HG03442 (cell line): Measurements from ENCODE around the gene SPEM3.

ENCODE experiments used
- ATAC-seq: cut with Tn5 transposase; IDR thresholded peaks from one replicate; pipeline ENCODE4 v1.9.1; 2021; ENCODE audit warnings: mild to moderate bottlenecking, moderate library complexity; ENCODE audit not compliant: unreplicated experiment

Gene SPEM3

DNA sequence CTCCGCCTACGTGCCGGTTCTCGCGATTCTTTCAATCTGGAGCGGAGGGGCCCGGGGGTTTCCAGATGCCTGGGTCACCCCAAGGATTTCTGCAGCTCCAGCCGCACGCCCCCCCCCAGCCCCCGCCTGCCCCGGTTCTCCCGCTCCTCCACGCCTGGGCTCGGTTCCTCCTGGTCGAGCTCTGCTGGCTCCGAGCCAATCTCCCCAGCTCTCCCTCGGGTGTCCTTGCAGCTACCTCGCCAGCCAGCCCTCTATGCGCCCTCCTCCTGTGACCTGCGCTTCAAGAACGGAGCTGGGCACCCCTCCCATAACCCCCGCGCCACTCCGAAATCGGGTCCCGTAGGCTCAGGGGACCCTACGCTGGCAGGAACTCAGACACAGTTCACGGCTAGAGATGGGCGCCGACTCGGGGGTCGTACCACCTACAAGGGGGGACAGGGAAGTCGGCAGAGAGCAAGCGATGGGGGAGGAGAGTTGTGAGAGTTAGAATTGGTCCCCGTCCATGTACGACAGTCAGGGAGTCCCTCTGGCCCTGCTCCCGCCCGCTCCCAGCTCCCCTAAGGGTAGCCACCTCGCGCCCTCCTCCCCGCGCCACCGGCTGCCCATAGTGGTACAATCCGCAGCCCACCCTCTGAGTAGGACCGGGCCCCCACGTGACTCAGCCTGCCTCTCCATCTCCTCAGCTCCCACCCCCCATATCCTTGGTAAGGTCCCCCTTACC is 11.6 kb downstream of the SPEM3 start:
- ATAC-seq = no peak

DNA sequence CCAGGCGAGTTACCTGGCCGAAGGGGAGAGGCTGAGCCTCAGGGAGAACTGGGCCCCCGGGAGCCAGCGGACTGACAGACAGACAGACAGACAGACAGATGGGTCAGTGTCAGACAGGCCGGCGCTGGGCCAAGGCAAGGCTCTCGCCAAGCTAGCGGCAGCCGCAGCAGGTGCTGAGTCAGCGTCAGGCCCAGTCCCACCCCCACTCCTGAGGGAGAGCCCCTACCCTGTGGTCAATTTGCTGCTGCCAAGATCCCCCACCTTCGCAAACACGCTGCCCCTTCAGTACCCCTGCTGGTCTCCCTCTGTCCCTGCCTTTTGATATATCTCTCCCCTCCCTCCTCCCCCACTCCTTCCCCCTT is 12.2 kb downstream of the SPEM3 start:
- ATAC-seq = no peak

DNA sequence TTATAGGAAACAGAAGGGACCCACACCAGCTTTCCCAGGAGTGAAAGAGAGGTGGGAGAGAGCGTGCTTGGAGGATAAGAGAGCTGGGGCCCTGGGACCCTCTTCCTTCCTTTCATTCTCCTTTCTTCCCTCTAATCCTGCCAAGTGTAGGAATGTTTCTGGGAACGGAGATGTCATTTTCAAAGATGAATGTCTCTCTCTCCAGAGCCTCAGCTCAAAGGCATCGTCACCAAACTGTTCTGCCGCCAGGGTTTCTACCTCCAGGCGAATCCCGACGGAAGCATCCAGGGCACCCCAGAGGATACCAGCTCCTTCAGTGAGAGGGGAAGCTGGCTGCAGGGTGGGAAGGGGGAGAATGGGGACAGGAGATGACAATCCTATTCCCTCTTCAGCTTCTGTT is 12.6 kb downstream of the SPEM3 start:
- no peak for ATAC-seq

DNA sequence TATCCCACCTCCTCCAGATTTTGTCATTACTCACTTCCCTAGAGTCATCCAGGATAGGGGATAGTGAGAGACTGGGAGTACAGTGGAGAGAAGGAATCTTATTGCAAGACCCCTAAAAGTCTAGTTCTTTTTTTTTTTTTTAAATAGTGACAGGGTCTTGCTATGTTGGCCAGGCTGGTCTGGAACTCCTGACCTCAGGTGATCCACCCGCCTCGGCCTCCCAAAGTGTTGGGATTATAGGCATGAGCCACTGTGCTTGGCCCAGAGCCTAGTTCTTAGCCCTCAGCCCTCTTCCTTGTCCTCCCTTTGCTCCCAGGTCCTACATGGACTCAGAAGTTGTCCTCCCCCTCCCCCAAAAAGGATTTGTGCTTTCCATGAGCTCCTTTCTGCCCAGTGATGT is 13.5 kb downstream of the SPEM3 start:
- no peak for ATAC-seq

DNA sequence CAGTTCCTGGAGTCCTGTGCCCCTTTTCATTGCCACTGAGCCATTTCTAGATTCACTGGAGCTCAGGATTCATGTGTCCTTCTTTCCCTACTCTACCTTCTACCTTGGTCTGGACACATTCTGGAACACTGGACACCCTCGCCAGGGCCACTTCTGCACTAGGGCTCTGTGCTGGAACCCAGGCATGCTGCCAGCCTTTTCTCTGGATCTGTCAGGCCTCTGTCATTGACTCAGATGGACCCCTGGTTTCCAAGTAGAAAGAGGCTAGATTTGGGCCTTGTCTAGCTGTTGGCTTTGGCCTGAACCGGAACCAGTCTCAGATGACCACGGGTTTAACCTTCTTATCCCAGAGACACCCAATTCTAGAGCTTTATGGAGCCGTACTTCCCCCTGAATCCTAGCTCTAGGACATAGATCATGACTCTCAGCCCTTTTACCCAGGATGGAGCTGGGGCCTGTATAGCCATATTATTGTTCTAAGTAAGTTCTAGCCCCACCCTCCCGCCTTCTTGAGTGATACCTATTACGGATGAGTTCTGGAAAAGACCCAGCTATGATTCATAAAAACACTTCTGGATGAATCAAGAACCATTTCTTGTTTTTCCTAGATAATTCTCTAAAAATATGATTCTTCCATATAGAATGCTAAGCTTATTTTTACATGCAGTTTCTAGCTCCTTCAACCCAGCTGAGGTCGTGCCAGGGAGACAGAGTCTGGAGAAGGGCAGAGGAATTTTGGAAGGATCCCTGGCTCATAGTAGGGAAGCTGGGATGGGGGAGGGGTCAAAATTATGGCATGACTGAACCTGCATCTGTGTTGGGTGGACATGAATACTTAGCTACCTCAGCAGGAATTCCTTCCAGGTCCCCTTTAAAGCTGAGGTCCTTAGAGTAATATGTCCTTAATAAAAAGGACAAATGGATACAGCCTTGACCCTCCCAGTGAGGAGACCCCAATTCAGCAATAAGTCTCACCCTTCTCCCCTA is 15.1 kb downstream of the SPEM3 start:
- ATAC-seq = no peak

DNA sequence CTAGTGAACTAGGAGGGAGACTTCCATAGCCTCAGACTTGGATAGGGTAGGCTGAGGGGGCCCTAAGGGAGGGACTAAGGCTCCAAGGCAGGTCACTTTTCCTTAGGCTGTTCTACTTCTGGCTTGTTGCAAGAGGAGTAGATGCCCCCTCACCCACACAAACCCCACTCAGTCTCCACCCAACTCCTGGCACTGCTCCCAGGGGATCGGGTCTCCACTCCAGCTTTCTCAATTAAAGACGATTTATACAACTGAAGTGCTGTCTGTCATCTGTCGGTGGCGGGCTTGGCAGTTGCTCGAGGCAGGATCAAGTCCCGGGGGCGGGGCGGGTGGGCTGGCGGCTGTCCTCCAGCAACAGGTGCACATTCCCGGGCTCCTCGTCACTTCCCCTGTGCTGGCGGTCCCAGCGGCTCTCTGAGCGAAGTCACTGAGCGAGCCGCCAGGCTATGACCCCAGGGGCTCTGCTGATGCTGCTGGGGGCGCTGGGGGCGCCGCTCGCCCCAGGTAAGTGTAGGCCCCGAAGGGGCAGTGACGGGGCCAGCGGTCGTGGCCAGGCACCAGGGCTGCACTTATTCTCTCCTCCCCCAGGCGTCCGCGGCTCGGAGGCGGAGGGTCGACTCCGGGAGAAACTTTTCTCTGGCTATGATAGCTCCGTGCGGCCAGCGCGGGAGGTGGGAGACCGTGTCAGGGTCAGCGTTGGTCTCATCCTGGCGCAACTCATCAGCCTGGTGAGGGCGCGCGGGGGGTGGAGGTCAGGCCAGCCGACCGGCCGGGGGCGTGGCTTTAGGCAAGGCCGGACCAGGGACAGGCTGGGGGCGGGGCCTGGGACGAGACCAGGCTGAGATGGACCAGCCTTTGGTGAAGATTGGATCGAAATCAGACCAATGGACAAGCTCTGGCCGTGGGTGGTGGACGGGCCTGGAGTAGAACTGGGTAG is 16.3 kb downstream of the SPEM3 start, which contains the start of gene CHRNB1:
Gene CHRNB1 (plus strand): TSS at position 380 of the 937 bp plus-strand sequence. CDS start 67 bp downstream, at position 447.
- no peak for ATAC-seq

DNA sequence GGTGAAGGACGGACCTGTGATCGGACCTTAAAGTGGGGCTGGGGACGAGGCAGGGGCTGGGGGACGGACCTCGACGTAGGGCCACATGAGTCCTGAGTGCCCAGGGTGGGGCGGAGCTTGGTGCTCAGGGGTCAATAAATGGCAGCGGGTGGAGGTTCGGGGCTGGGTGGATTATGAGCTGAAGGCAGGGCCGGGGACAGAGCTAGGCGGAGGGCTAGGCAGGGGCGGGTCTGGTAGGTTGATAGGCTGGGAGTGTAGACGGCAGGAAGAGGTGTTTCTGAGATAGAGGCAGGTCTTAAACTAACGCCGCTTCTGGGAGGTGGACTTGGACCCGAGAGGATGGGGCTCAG is 16.9 kb downstream of the SPEM3 start:
- no peak for ATAC-seq

DNA sequence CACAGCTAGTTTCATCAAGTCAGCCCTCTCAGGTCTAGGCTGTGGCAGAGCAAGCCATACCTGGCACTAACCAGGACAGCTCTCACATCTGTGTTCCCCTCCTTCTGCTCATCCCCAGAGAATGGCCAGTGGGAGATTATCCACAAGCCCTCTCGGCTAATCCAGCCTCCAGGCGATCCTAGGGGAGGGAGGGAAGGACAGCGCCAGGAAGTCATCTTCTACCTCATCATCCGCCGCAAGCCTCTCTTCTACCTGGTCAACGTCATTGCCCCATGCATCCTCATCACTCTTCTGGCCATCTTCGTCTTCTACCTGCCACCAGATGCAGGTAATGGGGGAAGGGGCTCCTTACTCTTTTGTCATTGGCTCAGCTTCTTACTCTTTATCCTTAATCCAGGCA is 19.8 kb downstream of the SPEM3 start:
- ATAC-seq = no peak

DNA sequence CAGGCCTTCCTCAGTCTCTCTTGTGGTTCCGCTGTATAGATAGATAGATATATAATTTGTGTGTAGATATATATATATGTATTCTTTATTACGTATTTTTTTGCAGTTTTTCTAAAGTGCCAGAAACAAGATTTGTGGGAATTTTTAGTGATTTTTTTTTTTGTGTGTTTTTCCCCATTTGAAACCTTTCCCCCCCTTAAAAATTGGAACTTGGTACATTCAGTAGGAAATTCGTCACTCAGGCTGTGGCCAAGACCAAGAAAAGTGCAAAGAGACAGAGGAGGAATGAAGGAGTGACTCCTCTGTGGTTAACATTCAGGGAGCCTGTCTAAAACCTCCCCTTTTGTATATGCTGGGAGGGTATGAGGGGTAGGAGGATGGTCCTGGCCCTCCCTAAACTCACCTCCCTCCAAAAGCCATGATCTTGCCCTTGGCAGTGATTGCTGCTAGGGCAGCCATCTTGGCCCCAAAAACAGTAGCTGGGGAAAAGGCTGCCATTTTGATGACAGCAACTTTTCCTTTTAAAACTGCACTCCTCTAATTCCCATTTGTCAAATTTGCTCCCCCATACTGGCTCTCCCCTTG is 31.4 kb downstream of the SPEM3 start:
- ATAC-seq = no peak

DNA sequence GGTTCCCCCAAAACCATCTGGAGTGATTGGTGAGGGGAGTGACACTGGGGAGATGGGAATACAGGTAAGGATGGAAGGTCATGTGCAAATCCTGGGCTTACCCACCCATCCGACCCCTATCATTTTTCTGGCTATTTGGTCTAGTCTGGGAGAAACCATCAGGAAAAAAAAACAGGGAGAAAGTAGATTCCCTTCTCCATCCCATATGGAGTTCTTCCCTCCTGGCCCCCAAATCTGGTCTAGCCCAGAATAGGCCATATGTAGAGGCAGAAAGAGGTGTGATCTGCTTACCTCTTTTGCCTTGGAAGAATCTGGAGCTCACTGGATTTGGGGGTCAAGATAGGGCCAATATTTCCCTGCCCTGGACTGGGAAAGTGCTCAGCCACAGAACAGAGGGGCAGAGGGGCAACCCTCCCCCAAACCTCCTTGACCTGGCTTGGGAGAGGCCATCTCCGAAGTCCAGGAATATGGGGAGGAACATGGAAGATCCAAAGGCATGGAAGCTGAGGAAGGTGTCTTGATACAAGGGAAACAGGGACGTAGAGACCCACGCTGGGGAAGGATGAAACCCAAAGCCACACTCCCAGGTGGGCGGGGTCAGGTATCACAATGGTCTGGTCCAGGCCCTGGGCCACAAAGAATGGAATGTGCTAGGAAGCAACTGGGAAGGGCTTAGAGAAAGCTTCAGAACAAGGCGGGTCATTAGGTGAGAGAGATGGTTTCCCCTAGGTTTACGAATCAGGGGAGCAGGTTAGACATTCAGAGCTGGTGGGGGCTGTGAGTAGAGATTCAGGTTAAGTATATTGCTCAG is 32.4 kb downstream of the SPEM3 start:
- no peak for ATAC-seq

DNA sequence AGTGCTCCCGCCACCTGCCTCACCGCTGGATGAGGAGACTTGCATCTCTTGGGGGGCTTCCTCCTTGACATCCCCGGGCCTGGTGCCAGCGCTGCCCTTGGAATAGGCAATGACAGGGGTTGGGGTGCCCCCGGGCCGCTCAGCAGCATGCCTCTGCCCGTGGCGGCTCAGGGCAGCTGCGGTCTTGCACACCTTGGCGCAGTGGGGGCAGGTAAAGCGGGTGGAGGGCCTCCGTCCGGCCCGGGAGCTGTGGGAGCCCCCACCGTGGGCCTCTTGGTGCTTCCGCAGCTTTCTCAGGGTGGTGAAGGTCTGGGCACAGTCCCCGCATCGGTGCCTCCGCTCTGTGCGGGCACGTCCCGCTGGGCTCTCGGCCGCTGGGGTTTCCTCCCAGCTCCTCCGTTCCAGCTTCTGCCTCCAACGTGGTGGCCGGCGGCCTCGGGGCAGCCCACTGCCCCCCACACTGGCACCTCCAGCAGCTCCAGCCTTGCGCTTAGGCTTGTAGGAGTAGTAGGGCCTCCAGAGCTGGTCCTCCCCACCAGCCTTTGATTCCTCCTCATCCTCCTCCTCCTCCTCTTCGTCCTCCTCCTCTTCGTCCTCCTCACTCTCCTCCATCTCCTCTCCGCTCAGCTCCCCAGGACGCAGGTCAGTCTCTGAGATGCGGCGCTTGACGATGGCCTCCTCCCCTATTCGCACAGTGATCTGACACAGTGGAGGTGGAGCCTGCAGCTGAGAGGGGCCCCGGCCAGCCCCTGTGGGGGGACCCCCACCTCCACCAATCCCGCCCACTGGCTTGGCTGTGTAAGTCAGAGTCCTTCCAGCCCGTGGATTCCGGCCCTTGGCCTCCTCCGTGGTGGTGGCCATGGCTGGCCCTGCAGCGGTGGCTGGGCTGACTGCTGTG is 34.1 kb downstream of the SPEM3 start:
- ATAC-seq = no peak

DNA sequence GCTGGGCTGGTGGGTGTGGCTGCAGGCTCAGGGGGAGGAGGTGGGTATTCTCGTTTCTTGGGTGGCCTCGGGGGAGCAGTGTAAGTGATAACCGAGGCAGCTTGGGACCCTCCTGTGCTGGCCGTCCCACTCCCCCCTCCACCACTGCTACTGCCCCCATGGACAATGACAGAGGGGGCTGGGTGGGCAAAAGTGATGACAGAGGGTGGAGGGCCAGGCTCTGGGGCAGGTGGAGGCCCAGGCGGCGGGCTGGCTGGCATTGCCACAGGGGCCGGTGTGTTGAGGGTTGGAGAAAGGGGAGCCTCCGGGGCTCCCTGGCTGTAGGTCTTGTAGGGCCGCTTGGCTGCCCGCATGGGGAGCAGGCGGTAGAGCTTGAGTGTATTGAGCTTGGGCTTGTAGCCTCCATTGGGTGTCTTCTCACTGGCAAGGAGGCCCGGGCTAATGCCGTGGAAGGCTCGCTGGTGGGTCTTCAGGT is 34.8 kb downstream of the SPEM3 start:
- ATAC-seq = no peak

DNA sequence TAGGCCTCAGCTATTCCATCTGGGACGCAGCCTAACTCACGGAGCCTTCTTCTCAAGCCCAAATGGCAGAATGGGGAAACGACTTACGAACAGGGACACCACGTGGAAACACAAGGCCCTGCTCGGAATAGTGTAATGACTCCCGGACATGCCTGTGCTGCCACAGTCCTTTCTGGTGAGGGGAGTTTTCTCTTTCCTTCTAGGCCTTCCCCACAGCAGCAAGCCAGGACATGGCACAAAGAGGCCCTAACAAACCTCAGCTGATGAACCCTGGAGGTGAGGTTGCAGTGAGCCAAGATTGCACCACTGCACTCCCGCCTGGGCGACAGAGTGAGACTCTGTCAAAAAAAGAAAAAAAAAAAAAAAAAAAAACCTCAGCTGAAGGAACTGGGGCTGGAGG is 35.4 kb downstream of the SPEM3 start:
- ATAC-seq = no peak

DNA sequence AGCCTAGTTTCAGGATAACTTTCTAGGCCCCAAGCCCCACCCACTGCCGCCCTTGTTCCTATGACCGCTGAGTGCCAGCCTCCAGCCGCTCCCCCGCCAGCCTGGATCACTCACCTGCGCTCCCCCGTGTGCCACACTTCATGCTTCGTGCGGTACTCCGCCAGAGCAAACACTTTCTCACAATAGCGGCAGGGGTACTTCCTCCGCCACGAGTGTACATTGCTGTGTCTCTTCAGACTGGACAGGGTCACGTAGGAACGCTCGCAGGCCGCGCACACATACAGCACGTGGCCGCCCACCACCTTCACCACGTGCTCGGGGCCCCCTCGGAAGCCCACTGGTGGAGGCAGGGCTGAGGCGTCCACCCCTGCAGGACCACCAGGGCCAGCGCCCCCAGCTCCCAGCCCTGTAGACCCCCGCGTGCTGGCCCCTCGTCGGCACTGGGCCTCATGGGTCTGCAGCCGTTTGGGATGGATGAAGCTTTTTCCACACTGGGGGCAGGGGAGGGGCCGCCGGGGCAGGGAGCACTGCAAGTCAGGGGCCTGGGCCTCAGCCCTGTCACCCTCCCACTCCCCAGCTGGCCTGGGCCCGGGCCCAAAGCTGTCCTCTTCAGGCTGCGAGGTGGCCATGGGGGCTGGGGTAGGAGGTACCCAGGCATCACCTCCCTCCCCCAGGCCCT is 37.1 kb downstream of the SPEM3 start:
- no peak for ATAC-seq

DNA sequence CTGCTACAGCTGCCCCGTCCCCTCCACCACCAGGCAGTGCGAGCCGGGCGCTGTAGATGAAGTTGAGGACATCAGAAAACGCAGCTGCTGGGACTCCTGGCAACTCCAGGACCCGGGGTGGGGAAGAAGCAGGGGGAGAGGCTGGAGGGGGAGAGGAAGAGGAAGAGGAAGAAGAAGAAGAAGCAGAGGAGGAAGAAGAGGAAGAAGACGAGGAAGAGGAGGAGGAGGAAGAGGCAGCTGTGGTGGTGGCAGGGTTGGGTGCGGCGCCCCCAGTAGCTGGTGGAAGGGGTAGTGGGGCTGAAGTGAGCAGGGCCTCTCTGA is 37.6 kb downstream of the SPEM3 start:
- ATAC-seq = no peak

DNA sequence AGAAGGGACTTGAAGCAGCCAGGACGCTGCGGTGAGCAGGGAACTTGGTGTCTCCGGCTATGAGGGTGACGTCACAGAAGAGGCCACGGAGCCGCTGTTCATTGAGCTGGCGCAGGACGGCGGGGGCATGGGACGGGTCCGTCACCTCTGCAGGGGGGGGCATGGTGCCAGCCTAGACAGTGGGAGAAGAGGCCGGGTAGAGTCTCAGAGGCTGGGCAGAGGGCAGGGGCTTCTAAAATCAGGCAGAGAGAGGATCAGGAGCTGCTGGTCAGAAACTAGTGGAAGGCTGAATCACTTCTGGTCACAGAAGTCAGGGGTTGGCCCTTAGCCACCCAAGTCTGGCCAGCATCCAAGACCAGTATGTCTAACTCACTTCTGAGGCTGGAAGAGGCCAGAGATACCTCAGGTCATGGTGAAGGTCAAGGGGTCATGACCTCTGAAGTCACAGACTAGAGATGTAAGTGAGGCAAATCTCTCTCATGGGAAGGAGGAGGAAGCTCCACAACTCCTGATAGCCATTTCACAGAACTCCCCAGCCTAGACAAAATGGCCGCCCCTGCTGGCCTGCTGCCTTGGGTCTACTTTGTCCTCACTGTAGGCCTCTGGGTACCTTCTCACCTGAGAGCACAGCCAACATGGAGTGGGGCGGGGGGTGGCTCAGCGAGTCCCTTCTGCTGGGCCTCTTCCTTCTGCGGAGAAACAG is 38.1 kb downstream of the SPEM3 start:
- ATAC-seq = no peak

DNA sequence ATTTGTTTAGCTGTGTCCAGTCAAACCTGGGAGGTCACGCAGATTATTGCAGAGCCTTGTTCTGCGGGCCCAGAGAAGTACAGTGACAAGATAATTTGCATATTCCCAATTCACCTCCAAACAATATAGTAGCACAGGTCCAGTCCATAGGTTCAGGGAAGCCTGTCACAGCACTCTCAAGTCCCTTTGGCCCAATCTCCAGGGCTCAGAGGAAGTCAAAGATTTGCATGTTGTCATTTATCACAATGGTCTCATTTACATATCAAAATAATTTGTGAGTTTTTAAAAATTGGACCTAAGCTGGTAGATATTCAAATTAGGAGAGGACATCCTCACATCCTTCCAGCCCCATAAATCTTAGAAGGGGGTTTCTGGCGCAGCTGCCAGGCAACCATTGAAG is 38.8 kb downstream of the SPEM3 start:
- ATAC-seq = no peak

DNA sequence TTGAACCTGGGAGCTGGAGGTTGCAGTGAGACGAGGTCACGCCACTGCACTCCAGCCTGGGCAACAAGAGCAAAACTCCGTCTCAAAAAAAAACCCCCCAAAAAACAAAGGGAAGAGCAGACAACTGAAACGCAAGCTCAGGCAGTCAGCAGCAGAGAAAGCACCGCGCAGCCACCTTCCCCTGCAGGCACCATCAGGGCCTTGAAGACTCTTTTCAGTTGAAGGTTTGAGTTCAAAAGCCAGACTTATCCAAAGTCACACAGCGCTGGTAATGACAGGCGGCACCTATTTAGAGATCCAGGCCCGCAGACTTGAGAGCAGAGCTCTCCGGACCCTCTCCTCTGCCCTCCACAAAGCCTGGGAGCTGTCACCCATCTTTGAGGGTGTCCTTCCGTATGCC is 39.6 kb downstream of the SPEM3 start:
- no peak for ATAC-seq
